ENCODE results near the gene DIPK1A. TPM values are rescaled to one million over a fixed set of nuclear protein-coding genes. Genes with fewer than 3 reads are reported as not detected.

Gene DIPK1A
- total RNA-seq = 5.9 TPM
- polyA plus RNA-seq (ENCODE audit: insufficient read depth in 1 of 8, insufficient read length in 8 of 8, low replicate concordance in 1 of 8) = 10 to 100 TPM in 3 of 8 donors, 1 to 10 TPM in 5; 8.2 to 11.0 (median 9.4) TPM
- long read RNA-seq, donor 1, partial matches to known transcripts = 2,259 of 2,309 reads
- long read RNA-seq, donor 1, other reads (novel, unspliced or antisense) = 49 of 2,309 reads
- long read RNA-seq, donor 2, partial matches to known transcripts = 699 of 834 reads
- long read RNA-seq, donor 2, other reads (novel, unspliced or antisense) = 133 of 834 reads
- long read RNA-seq, donor 3, partial matches to known transcripts = 4,121 of 4,233 reads
- long read RNA-seq, donor 3, other reads (novel, unspliced or antisense) = 109 of 4,233 reads
- long read RNA-seq, donor 4, partial matches to known transcripts = 3,404 of 3,455 reads
- long read RNA-seq, donor 4, other reads (novel, unspliced or antisense) = 49 of 3,455 reads
- long read RNA-seq, donor 5, transcript FAM69A-201 (5 exons, 2,574 nt) = major isoform, 7 of 8 reads
- long read RNA-seq, donor 5, partial matches to known transcripts = 0 of 8 reads
- long read RNA-seq, donor 5, other reads (novel, unspliced or antisense) = 0 of 8 reads
- long read RNA-seq, donor 6, transcript FAM69A-201 (5 exons, 2,574 nt) = major isoform, 5 of 10,078 reads
- long read RNA-seq, donor 6, partial matches to known transcripts = 9,872 of 10,078 reads
- long read RNA-seq, donor 6, other reads (novel, unspliced or antisense) = 200 of 10,078 reads
- long read RNA-seq, donor 7, transcript FAM69A-201 (5 exons, 2,574 nt) = major isoform, 8 of 8 reads
- long read RNA-seq, donor 7, partial matches to known transcripts = 0 of 8 reads
- long read RNA-seq, donor 7, other reads (novel, unspliced or antisense) = 0 of 8 reads
- long read RNA-seq, donor 8, transcript FAM69A-201 (5 exons, 2,574 nt) = major isoform, 5 of 8,061 reads
- long read RNA-seq, donor 8, partial matches to known transcripts = 6,610 of 8,061 reads
- long read RNA-seq, donor 8, other reads (novel, unspliced or antisense) = 1,446 of 8,061 reads
- long read RNA-seq, donor 9, partial matches to known transcripts = 5,205 of 5,279 reads
- long read RNA-seq, donor 9, other reads (novel, unspliced or antisense) = 71 of 5,279 reads
- long read RNA-seq, donor 10, partial matches to known transcripts = 9,361 of 9,473 reads
- long read RNA-seq, donor 10, other reads (novel, unspliced or antisense) = 108 of 9,473 reads
- long read RNA-seq, donor 11, partial matches to known transcripts = 5,226 of 5,277 reads
- long read RNA-seq, donor 11, other reads (novel, unspliced or antisense) = 50 of 5,277 reads

DNA sequence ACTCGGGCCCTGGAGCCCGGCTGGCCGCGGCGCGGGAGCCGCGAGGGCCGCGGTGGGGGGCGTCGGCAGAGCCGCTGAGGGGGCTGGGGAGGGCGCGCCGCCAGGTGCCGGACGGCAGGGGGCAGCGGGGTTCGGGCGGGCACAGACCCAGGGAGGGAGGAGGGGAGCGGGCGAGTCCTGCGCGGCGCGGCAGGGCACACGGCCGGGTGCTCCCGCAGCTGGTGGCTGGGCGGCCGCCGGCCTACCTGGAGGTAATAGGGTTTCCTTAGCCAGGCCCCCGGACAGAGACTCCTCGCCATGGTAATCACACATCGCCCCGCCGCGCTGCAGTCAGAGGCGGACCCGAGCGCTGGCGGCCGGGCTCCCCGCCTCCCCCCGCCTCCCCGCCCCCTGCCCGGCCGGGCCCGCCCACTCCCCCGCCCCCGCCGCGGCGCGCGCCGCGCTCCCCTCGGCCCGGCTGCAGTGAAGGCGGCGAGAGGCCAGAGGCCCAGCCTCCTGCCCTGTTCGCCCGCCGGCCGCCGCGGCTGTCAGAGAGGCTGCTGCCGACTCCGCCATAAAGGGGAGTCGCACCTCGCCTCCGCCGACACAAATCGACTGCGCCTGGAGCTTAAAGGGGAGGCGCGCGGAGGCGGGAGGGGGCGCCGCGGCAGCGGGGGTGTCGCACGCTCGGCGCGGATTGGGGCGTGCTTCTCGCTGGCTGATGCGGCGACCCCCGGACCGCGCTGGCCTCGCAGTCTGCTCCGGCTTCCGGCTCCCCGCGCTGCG lies at the start of gene DIPK1A:
DIPK1A (minus strand) TSS at position 332 of the 765 bp plus-strand sequence; CDS start at position 299, 33 bp downstream.
- WGBS (ENCODE audit: insufficient coverage) = 1% methylated on average over 81 of the region's 103 CpGs
- H3K36me3 ChIP-seq (ENCODE audit: control insufficient read depth, insufficient read depth, low read length) = no peaks in the 10 kb centered on the region
- H3K4me3 ChIP-seq (ENCODE audit: low read length) = peak within 1 kb of the TSS; percentile 84
- peak; percentile 91 for DNase-seq
- H3K27ac ChIP-seq (ENCODE audit: low read length) = peak within 1 kb of the TSS; percentile 93
- peaks cover 16% of the 10 kb centered on the region for H3K4me1 ChIP-seq (ENCODE audit: control insufficient read depth, insufficient read depth, low read length)
- no peaks in the 10 kb centered on the region for H3K9me3 ChIP-seq (replicated peaks; ENCODE audit: control insufficient read depth, low read depth, low read length)
- H3K27me3 ChIP-seq (ENCODE audit: control insufficient read depth, insufficient read depth, low read length) = peaks cover 4% of the 10 kb centered on the region

DNA sequence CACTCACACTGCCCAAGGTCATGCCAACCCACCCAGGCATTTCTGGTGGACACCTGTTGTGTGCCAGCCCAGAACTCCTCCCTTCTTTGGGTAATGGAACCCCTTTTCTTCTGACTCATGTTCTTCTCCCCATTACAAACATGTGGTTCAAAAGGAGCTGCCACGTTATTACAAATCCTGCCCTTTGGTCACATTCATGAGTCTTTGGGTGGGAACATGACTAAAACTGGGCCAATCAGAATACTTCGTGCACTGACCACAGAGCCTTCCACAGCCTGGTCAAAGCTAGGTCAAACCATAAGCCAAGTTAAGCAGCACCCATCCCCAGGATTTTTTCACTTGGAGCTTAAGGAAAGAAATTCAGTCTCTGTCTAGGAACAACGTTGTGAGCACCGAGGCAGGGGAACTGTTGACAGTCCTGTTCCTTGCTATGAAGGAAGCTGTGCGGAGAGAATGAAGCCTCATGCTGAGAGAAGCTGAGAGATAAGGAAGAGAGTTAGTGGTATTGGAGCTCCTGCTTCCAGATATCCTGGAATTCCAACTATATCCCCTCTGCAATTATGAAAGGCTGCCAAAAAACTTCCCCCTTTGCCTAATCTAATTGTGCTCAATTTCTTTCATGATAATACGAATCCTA lies 46.8 kb upstream of the DIPK1A start:
- no peaks in the 10 kb centered on the region for H3K36me3 ChIP-seq (ENCODE audit: control insufficient read depth, insufficient read depth, low read length)
- 78% methylated on average over 5 of the region's 6 CpGs for WGBS (ENCODE audit: insufficient coverage)
- H3K4me3 ChIP-seq (ENCODE audit: low read length) = no peak overlapping the region
- H3K27me3 ChIP-seq (ENCODE audit: control insufficient read depth, insufficient read depth, low read length) = peaks cover 10% of the 10 kb centered on the region
- DNase-seq = no peak
- no peaks in the 10 kb centered on the region for H3K9me3 ChIP-seq (replicated peaks; ENCODE audit: control insufficient read depth, low read depth, low read length)
- no peak overlapping the region for H3K27ac ChIP-seq (ENCODE audit: low read length)
- peaks cover 4% of the 10 kb centered on the region for H3K4me1 ChIP-seq (ENCODE audit: control insufficient read depth, insufficient read depth, low read length)

DNA sequence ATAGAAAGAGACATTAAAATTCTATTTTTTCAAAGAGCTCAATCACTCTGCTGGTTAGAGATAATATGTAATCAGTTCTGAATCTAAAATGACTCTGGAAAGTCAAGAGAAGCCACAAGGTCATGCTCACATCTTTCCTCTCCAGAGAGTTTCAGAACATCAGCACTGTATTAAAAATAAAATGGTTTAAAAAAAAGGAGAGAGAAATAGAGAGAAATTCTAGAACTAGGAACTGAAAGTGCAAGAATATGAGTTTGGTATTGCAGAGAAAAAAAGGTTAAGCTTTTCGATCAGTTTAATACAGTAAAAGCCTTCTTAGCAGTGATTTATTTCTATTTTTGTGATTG lies 44.0 kb upstream of the DIPK1A start:
- Histone ChIP-seq H3K4me1 (ENCODE audit: control insufficient read depth, insufficient read depth, low read length) (peaks cover 11% of the 10 kb centered on the region), H3K36me3 (ENCODE audit: control insufficient read depth, insufficient read depth, low read length) (no peaks in the 10 kb centered on the region), H3K27ac (ENCODE audit: low read length) (no peak overlapping the region), H3K27me3 (ENCODE audit: control insufficient read depth, insufficient read depth, low read length) (peaks cover 16% of the 10 kb centered on the region), H3K4me3 (ENCODE audit: low read length) (no peak overlapping the region), H3K9me3 (replicated peaks; ENCODE audit: control insufficient read depth, low read depth, low read length) (no peaks in the 10 kb centered on the region)
- no CpG with 5 or more reads among the region's 1 CpG for WGBS (ENCODE audit: insufficient coverage)
- DNase-seq = peak; percentile 20

DNA sequence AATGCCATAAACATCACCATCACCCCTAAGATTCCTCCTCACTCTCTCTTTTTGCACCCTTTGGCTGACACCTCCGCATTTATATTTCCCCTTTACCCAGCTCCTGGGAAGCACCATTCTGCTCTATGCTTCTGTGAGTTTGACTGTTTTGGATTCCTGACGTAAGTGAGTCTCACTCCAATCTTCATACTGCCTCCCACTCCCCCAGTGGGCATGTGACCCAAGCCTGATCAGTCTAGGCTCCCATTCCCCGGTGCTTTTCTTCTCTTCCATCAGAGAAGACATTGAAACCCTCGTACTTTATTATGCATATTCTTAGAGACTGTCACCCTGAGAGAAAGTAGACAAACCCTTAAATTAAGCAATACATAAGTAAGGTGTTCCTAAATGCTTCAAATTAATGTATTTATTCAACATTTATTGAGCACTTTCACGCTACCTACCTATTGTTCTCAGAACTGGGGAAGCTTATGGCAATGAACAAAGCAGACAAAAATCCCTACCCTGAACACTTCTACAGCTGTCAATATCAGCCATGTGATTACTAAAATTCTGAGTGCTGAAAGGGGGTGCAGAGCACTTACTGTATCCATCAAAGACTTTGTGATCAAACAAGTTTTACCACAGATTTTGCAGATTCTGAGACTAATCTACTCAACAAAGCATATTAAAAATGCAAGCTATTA lies 43.4 kb upstream of the DIPK1A start:
- 0% methylated on average over 1 of the region's 5 CpGs for WGBS (ENCODE audit: insufficient coverage)
- no peaks in the 10 kb centered on the region for H3K36me3 ChIP-seq (ENCODE audit: control insufficient read depth, insufficient read depth, low read length)
- peaks cover 11% of the 10 kb centered on the region for H3K4me1 ChIP-seq (ENCODE audit: control insufficient read depth, insufficient read depth, low read length)
- H3K27me3 ChIP-seq (ENCODE audit: control insufficient read depth, insufficient read depth, low read length) = peaks cover 16% of the 10 kb centered on the region
- no peak overlapping the region for H3K27ac ChIP-seq (ENCODE audit: low read length)
- DNase-seq = no peak
- no peaks in the 10 kb centered on the region for H3K9me3 ChIP-seq (replicated peaks; ENCODE audit: control insufficient read depth, low read depth, low read length)
- H3K4me3 ChIP-seq (ENCODE audit: low read length) = no peak overlapping the region

DNA sequence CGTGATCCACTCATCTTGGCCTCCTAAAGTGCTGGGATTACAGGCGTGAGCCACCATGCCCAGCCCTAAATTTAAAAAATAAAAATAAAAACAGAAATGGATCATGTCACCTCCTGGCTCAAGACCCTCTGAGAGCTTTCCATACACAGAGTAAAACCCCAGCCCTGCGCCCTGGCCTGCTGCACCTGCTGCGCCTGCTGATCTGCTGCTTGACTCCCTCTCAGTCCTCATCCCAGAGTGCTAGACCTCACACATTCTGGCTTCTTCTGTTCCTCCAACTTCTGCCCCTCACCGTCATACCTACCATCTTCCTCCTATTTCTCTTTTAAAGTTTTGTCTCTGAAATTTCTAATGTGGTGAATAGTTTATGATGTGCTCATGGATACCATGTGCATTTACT lies 42.7 kb upstream of the DIPK1A start:
- no peak overlapping the region for H3K27ac ChIP-seq (ENCODE audit: low read length)
- 100% methylated on average over 2 of the region's 5 CpGs for WGBS (ENCODE audit: insufficient coverage)
- no peaks in the 10 kb centered on the region for H3K36me3 ChIP-seq (ENCODE audit: control insufficient read depth, insufficient read depth, low read length)
- H3K27me3 ChIP-seq (ENCODE audit: control insufficient read depth, insufficient read depth, low read length) = peaks cover 16% of the 10 kb centered on the region
- no peak for DNase-seq
- H3K4me1 ChIP-seq (ENCODE audit: control insufficient read depth, insufficient read depth, low read length) = peaks cover 11% of the 10 kb centered on the region
- no peak overlapping the region for H3K4me3 ChIP-seq (ENCODE audit: low read length)
- no peaks in the 10 kb centered on the region for H3K9me3 ChIP-seq (replicated peaks; ENCODE audit: control insufficient read depth, low read depth, low read length)

DNA sequence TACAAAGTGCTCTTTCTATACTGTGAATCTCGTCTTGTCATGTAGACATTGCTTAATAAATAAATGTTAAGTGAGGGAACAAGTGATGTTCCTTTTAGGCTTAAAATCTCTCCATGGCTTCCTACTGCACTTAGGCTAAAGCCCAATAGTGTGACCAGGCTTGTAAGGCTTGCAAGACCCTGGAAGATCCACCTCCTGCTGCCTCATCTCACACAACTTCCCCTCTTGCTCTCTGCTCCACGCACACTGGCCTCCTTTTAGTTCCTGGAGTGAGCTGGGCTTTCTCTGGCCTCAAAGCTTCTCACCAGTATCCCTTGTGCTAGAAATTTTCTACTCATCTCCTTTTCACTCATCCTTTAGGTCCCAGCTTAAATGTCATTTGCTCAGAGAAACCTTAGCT lies 41.5 kb upstream of the DIPK1A start:
- Histone ChIP-seq H3K36me3 (ENCODE audit: control insufficient read depth, insufficient read depth, low read length) (no peaks in the 10 kb centered on the region), H3K9me3 (replicated peaks; ENCODE audit: control insufficient read depth, low read depth, low read length) (no peaks in the 10 kb centered on the region), H3K4me3 (ENCODE audit: low read length) (no peak overlapping the region), H3K4me1 (ENCODE audit: control insufficient read depth, insufficient read depth, low read length) (peaks cover 11% of the 10 kb centered on the region), H3K27me3 (ENCODE audit: control insufficient read depth, insufficient read depth, low read length) (peaks cover 19% of the 10 kb centered on the region), H3K27ac (ENCODE audit: low read length) (no peak overlapping the region)
- 56% methylated on average over 1 of the region's 2 CpGs for WGBS (ENCODE audit: insufficient coverage)
- DNase-seq = no peak

DNA sequence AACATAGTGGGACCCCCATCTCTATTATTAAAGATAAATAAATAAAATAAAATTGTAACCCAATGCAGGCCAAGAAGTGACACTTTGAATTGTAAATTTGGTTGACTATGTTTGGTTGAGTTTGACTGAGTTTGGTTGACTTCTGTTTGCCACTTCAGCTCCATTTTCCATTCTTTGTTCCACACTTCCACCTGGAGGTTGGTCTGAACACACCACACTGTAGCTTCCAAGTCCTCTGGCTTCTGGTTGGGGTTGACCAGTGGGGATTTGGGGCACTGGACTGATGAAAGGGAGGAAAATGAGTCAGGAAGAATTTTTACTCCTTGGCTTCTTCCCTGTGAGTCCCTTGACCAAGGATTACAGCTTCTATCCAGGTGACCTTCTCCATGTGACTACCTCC lies 40.6 kb upstream of the DIPK1A start:
- Histone ChIP-seq H3K4me3 (ENCODE audit: low read length) (no peak overlapping the region), H3K4me1 (ENCODE audit: control insufficient read depth, insufficient read depth, low read length) (peaks cover 11% of the 10 kb centered on the region), H3K27ac (ENCODE audit: low read length) (no peak overlapping the region), H3K9me3 (replicated peaks; ENCODE audit: control insufficient read depth, low read depth, low read length) (no peaks in the 10 kb centered on the region), H3K36me3 (ENCODE audit: control insufficient read depth, insufficient read depth, low read length) (no peaks in the 10 kb centered on the region), H3K27me3 (ENCODE audit: control insufficient read depth, insufficient read depth, low read length) (peaks cover 21% of the 10 kb centered on the region)
- DNase-seq = no peak

DNA sequence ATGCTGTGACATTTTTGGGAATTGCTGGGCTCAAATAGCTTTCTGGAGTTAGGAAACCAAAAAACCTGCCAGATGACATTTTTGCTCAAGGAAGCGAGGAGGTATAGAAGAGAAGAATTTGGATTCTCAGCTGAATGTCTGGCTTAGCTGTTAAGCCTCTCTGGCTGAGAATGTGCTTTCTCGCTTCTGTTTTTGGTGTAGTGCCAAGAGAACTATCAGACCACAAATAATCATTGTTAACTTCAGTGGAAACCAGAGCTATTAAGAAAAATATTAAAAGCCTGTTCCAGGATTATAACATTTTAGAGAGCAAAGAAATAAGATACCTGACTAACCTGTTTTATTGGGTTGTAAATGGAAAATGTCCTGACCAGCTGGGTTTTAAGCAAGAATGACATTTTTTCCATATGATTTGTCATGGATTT lies 39.5 kb upstream of the DIPK1A start:
- Histone ChIP-seq H3K27ac (ENCODE audit: low read length) (no peak overlapping the region), H3K4me3 (ENCODE audit: low read length) (no peak overlapping the region), H3K27me3 (ENCODE audit: control insufficient read depth, insufficient read depth, low read length) (peaks cover 17% of the 10 kb centered on the region), H3K9me3 (replicated peaks; ENCODE audit: control insufficient read depth, low read depth, low read length) (no peaks in the 10 kb centered on the region), H3K4me1 (ENCODE audit: control insufficient read depth, insufficient read depth, low read length) (peaks cover 11% of the 10 kb centered on the region), H3K36me3 (ENCODE audit: control insufficient read depth, insufficient read depth, low read length) (no peaks in the 10 kb centered on the region)
- peak; percentile 81 for DNase-seq
- WGBS (ENCODE audit: insufficient coverage) = no CpG with 5 or more reads among the region's 2 CpGs

DNA sequence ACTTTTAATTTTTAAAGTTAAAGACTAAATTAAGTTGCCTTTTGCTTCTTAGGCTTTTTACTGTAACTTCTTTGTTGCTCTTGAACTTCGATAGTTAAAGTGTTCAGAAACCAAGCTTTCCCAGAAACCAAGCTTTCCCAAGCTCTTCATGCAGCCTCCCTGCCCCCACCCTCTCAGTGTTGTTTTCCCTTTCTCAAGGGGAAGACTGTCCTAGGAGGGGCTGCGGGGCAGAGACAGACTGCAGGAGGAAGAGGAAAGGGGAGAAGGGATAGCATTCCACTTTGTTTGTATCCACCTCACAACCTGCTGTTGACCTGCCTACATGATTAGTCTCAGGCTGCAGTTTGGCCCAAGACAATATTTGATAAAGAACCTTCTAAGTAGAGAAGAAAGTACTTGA lies 39.0 kb upstream of the DIPK1A start:
- DNase-seq = peak; percentile 20
- H3K9me3 ChIP-seq (replicated peaks; ENCODE audit: control insufficient read depth, low read depth, low read length) = no peaks in the 10 kb centered on the region
- no CpG with 5 or more reads among the region's 2 CpGs for WGBS (ENCODE audit: insufficient coverage)

More for the DNA sequence above, 39.0 kb upstream of the DIPK1A start:
- Histone ChIP-seq H3K4me3 (ENCODE audit: low read length) (no peak overlapping the region), H3K27ac (ENCODE audit: low read length) (no peak overlapping the region), H3K27me3 (ENCODE audit: control insufficient read depth, insufficient read depth, low read length) (peaks cover 17% of the 10 kb centered on the region), H3K36me3 (ENCODE audit: control insufficient read depth, insufficient read depth, low read length) (no peaks in the 10 kb centered on the region), H3K4me1 (ENCODE audit: control insufficient read depth, insufficient read depth, low read length) (peaks cover 11% of the 10 kb centered on the region)
